K562 (cell line): ENCODE measurements around the gene ACAT2. TPM values are rescaled to one million over a fixed set of nuclear protein-coding genes. Genes with fewer than 3 reads are reported as not detected.

Experiments
- AFF1 ChIP-seq, 2 experiments: fragments of 450-650 bp; IDR thresholded peaks; 2 replicates each; pipeline ENCODE4 v1.6.1; 2018; ENCODE audit warnings: mild to moderate bottlenecking in 2 of 2, low read depth in 1 of 2; ENCODE audit not compliant: partially characterized antibody in 2 of 2
- ATF3 ChIP-seq, 2 experiments: fragments of 450-650 bp in 1 of 2; sonication (generic) in 1 of 2; formaldehyde crosslinking in 1 of 2; IDR thresholded peaks in 1 of 2; conservative IDR thresholded peaks in 1 of 2; 2 replicates each; pipeline versions ENCODE4 v1.6.1 to v1.8.1; 2016 to 2023; ENCODE audit warnings: mild to moderate bottlenecking in 2 of 2, moderate library complexity in 2 of 2, inconsistent platforms in 1 of 2, missing genetic modification reagents in 1 of 2
- BACH1 ChIP-seq: fragments of 200-800 bp; sonication (Bioruptor generic); IDR thresholded peaks from 2 replicates; pipeline ENCODE4 v1.6.1; 2016; ENCODE audit warnings: missing genetic modification characterization, missing compliant biosample characterization
- BDP1 ChIP-seq: IDR thresholded peaks from 3 replicates; pipeline ENCODE4 v1.6.1; 2011; ENCODE audit not compliant: insufficient read length, insufficient read depth
- DIDO1 ChIP-seq: fragments of 450-650 bp; IDR thresholded peaks from 2 replicates; pipeline ENCODE4 v1.6.1; 2016; ENCODE audit warnings: low read depth, missing biosample characterization, missing genetic modification characterization
- EHMT2 ChIP-seq: fragments of 450-650 bp; IDR thresholded peaks from 2 replicates; pipeline ENCODE4 v1.6.1; 2018; ENCODE audit warnings: antibody characterized with exemption
- ELF4 ChIP-seq: fragments of 450-650 bp; formaldehyde crosslinking; IDR thresholded peaks from 2 replicates; pipeline ENCODE4 v1.4.0; 2022; ENCODE audit warnings: missing genetic modification characterization
- FOSL1 ChIP-seq: fragments of 200-800 bp; sonication (Bioruptor generic); conservative IDR thresholded peaks from 2 replicates; pipeline ENCODE4 v1.6.1; 2016; ENCODE audit warnings: missing genetic modification characterization, missing compliant biosample characterization
- HLTF ChIP-seq: fragments of 450-650 bp; IDR thresholded peaks from 2 replicates; pipeline ENCODE4 v1.6.1; 2016
- IRF2 ChIP-seq: sonication (generic); formaldehyde crosslinking; IDR thresholded peaks from 2 replicates; pipeline ENCODE4 v1.8.1; 2022; ENCODE audit warnings: mild to moderate bottlenecking, missing genetic modification reagents
- L3MBTL2 ChIP-seq: fragments of 450-650 bp; IDR thresholded peaks from 2 replicates; pipeline ENCODE4 v1.6.1; 2016; ENCODE audit warnings: mild to moderate bottlenecking, moderate library complexity
- MAFG ChIP-seq: fragments of 450-650 bp; conservative IDR thresholded peaks from 2 replicates; pipeline ENCODE4 v1.6.1; 2016; ENCODE audit warnings: missing genetic modification characterization, missing compliant biosample characterization
- MEIS2 ChIP-seq: fragments of 450-650 bp; IDR thresholded peaks from 2 replicates; pipeline ENCODE4 v1.6.1; 2014; ENCODE audit warnings: mild to moderate bottlenecking; ENCODE audit not compliant: partially characterized antibody
- MXI1 ChIP-seq: IDR thresholded peaks from 2 replicates; pipeline ENCODE4 v1.6.1; 2011; ENCODE audit warnings: low read depth, mild to moderate bottlenecking, improper control_type of control experiment, low read length
- NCOA6 ChIP-seq: fragments of 450-650 bp; IDR thresholded peaks from 2 replicates; pipeline ENCODE4 v1.6.1; 2017; ENCODE audit warnings: mild to moderate bottlenecking
- NFE2 ChIP-seq: IDR thresholded peaks from 2 replicates; pipeline ENCODE4 v1.6.1; 2014; ENCODE audit warnings: antibody characterized with exemption, low read depth
- PHF8 ChIP-seq: fragments of 200-600 bp; sonication (generic); IDR thresholded peaks from 2 replicates; pipeline ENCODE4 v1.6.1; 2012; ENCODE audit warnings: mixed run types, mild to moderate bottlenecking, inconsistent platforms, low read length, moderate library complexity, borderline replicate concordance
- TRIM28 ChIP-seq: fragments of 450-650 bp; IDR thresholded peaks from 2 replicates; pipeline ENCODE4 v1.6.1; 2017
- ZNF184 ChIP-seq: sonication (generic); formaldehyde crosslinking; IDR thresholded peaks from 2 replicates; pipeline ENCODE4 v1.5.0; 2020; ENCODE audit warnings: missing genetic modification reagents
- ZNF197 ChIP-seq: fragments of 200-800 bp; sonication (Bioruptor generic); IDR thresholded peaks from 2 replicates; pipeline ENCODE4 v1.6.1; 2016; ENCODE audit warnings: low read depth, missing genetic modification characterization, missing compliant biosample characterization
- ZNF280A ChIP-seq: fragments of 450-650 bp; IDR thresholded peaks from 2 replicates; pipeline ENCODE4 v1.6.1; 2018; ENCODE audit warnings: mild to moderate bottlenecking, low read depth; ENCODE audit not compliant: partially characterized antibody
- ZNF551 ChIP-seq: fragments of 250-450 bp; sonication (Bioruptor Pico); IDR thresholded peaks from 2 replicates; pipeline ENCODE4 v1.5.0; 2021; ENCODE audit warnings: mild to moderate bottlenecking, moderate library complexity
- ZNF57 ChIP-seq: fragments of 450-650 bp; formaldehyde crosslinking; IDR thresholded peaks from 2 replicates; pipeline ENCODE4 v1.4.0; 2020; ENCODE audit warnings: mild to moderate bottlenecking, moderate library complexity
- polyA plus RNA-seq, 8 experiments: library from polyadenylated mRNA; depleted of rRNA in 4 of 8; stranded (reverse) in 5 of 8; unstranded in 3 of 8; fragments of >200 nt; fragmentation: Nextera tagmentation in 2 of 8; fragmentation: Illumina TruSeq in 1 of 8; extraction: Ambion mirVana in 2 of 8; extraction: Trizol in 1 of 8; gene quantifications; 2 replicates each; pipeline versions ENCODE4 v1.2.1 to v1.2.3, GENCODE V29; 2011 to 2014; ENCODE audit warnings: inconsistent platforms in 1 of 8, missing spikeins in 1 of 8
- total RNA-seq, 7 experiments: library from RNA; depleted of rRNA in 6 of 7; stranded (reverse); fragments of >200 nt in 6 of 7; fragmentation: Illumina TruSeq in 2 of 7; extraction: Trizol in 2 of 7; gene quantifications; 2 replicates each; pipeline versions ENCODE4 v1.2.1 to v1.2.3, GENCODE V29; 2011 to 2021; ENCODE audit warnings: low replicate concordance in 1 of 7

ACAT2 gene
- total and polyA plus RNA-seq, 9 of the 15 experiments (the other 6 are each of a cell fraction or from before 2014, with no cell fraction given): 63.0 to 309 (median 144) TPM

GRCh38 chr6:159716247-159717096 lies 45.4 kb upstream of the ACAT2 start (continued):
- no peak for TF ChIP-seq ZNF280A
- 0 out of 2 replicates have a peak, but pooled peaks have one; percentile 17 for TF ChIP-seq L3MBTL2
- TF ChIP-seq MXI1: no peak
- no peak for TF ChIP-seq IRF2 (CRISPR knock-in tag)
- no peak for TF ChIP-seq TRIM28
- peak in 1 of 2 experiments; percentile 20 for TF ChIP-seq AFF1 (IDR thresholded peaks at IDR 0.05; ENCODE audit: low read depth in 1 of 2, partially characterized antibody in 2 of 2)
- no peak for TF ChIP-seq PHF8
- no peak; the same call in 1 of the 2 replicates for TF ChIP-seq EHMT2
- TF ChIP-seq NCOA6: no peak
- TF ChIP-seq BACH1 (tag): peak; percentile 62; the same call in 1 of the 2 replicates
- peak; percentile 70 for TF ChIP-seq FOSL1 (tag)
- no peak for TF ChIP-seq ZNF57 (CRISPR knock-in tag)
- TF ChIP-seq ZNF197 (CRISPR knock-in tag): no peak
- no peak for TF ChIP-seq ELF4 (CRISPR knock-in tag)
- peak; percentile 51 for TF ChIP-seq ATF3 (IDR thresholded peaks at IDR 0.05)
- no peak for TF ChIP-seq ATF3 (CRISPR knock-in tag; conservative IDR thresholded peaks at IDR 0.05)
- no peak for TF ChIP-seq BDP1
- TF ChIP-seq ZNF551: no peak
- TF ChIP-seq ZNF184 (CRISPR knock-in tag): no peak
- 0 out of 2 replicates have a peak, but pooled peaks have one; percentile 10 for TF ChIP-seq MAFG (tag)
- no peak for TF ChIP-seq HLTF
- TF ChIP-seq NFE2: peak; percentile 38; the same call in 1 of the 2 replicates
- TF ChIP-seq DIDO1: no peak
- TF ChIP-seq MEIS2: peak; percentile 79
